SU-DHL-6 (cell line): ENCODE measurements around the gene PPHLN1.

Source experiments
- H2AFZ ChIP-seq: fragments of 200-600 bp; sonication (generic); 2 replicates; pipeline ENCODE4 v1.6.1; 2014; ENCODE audit warnings: low read depth, mild to moderate bottlenecking, moderate library complexity, mixed read lengths, antibody characterized with exemption, low read length; ENCODE audit not compliant: severe bottlenecking
- H3F3A ChIP-seq: fragments of 200-600 bp; shearing (Covaris generic); 2 replicates; pipeline ENCODE4 v1.6.0; 2016; ENCODE audit warnings: antibody characterized with exemption, mild to moderate bottlenecking; ENCODE audit not compliant: insufficient read depth
- H3K27ac ChIP-seq: fragments of 200-600 bp; sonication (generic); 2 replicates; pipeline ENCODE4 v1.5.1; 2016; ENCODE audit warnings: low read depth, mild to moderate bottlenecking, low read length, moderate library complexity, mixed read lengths
- H3K27me3 ChIP-seq: fragments of 200-600 bp; sonication (generic), shearing (Covaris generic); 2 replicates; pipeline ENCODE4 v1.6.0; 2014; ENCODE audit warnings: mild to moderate bottlenecking, low read length
- H3K36me3 ChIP-seq: fragments of 200-600 bp; sonication (generic); 2 replicates; pipeline ENCODE4 v1.6.1; 2014; ENCODE audit warnings: mild to moderate bottlenecking, low read length, mixed read lengths
- H3K4me2 ChIP-seq: fragments of 300-600, 200-600 bp; shearing (Covaris generic), sonication (generic); 2 replicates; pipeline ENCODE4 v1.6.0; 2014; ENCODE audit warnings: low read length, low read depth, mild to moderate bottlenecking; ENCODE audit not compliant: poor library complexity, severe bottlenecking
- H3K4me3 ChIP-seq: fragments of 200-600 bp; sonication (generic); 2 replicates; pipeline ENCODE4 v1.5.1; 2014; ENCODE audit warnings: antibody characterized with exemption, low read length, mild to moderate bottlenecking, mixed read lengths; ENCODE audit not compliant: insufficient read depth, poor library complexity, severe bottlenecking
- H3K79me2 ChIP-seq: fragments of 200-600 bp; sonication (generic); 2 replicates; pipeline ENCODE4 v1.6.1; 2014; ENCODE audit warnings: mild to moderate bottlenecking, low read length, moderate library complexity; ENCODE audit not compliant: insufficient read depth
- H3K9ac ChIP-seq: fragments of 200-600 bp; sonication (generic); 2 replicates; pipeline ENCODE4 v1.7.0; 2014; ENCODE audit warnings: mild to moderate bottlenecking, low read length
- H3K9me2 ChIP-seq: fragments of 200-600 bp; sonication (generic); replicated peaks from 2 replicates; pipeline ENCODE4 v1.6.1; 2014; ENCODE audit warnings: low read length; ENCODE audit not compliant: insufficient read depth
- H3K9me3 ChIP-seq: fragments of 200-600 bp; sonication (generic); 2 replicates; pipeline ENCODE4 v1.6.1; 2014; ENCODE audit warnings: low read length, mixed read lengths; ENCODE audit not compliant: insufficient read depth
- H4K20me1 ChIP-seq: fragments of 200-600 bp; sonication (generic); 2 replicates; pipeline ENCODE4 v1.6.1; 2014; ENCODE audit warnings: low read depth, mild to moderate bottlenecking, antibody characterized with exemption, low read length, moderate library complexity, mixed read lengths
- CTCF ChIP-seq: fragments of 200-600 bp; sonication (generic); IDR thresholded peaks from one replicate; pipeline ENCODE4 v1.5.1; 2017; ENCODE audit warnings: antibody characterized with exemption, mild to moderate bottlenecking, low read length, moderate library complexity; ENCODE audit not compliant: insufficient read depth, poor library complexity, severe bottlenecking
- EZH2phosphoT487 ChIP-seq: fragments of 200-600 bp; sonication (generic), shearing (Covaris generic); conservative IDR thresholded peaks from 2 replicates; pipeline ENCODE4 v1.6.1; 2018; ENCODE audit warnings: mild to moderate bottlenecking, antibody characterized with exemption, low read length, moderate library complexity, mixed read lengths

Gene PPHLN1

DNA sequence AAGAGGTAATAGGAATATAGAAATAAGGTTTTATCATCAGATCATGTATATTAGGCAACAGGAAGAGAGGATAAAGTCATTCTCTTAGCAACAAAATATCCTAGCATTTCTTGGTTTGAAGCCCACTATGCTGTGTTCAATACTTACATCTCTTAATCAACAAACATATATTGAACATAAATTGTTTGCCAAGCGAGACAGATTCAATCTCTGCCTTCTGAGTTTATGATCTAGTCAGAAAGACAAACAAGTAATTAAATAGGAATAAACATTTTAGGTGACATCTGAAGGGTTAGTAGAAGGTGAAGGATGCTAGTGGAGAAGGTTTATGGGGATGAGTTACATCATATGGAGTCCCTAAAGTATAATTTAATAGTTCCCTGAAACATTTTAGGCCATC lies 54.8 kb downstream of the PPHLN1 start:
- H3K9me2 ChIP-seq = no peaks in the 10 kb centered on the region
- H3K79me2 ChIP-seq = no peaks in the 10 kb centered on the region
- 0 out of 2 replicates have a peak, but pooled peaks cover 7% of the 10 kb centered on the region for H4K20me1 ChIP-seq
- H3K36me3 ChIP-seq = peaks cover 21% of the 10 kb centered on the region; the same call in 1 of the 2 replicates
- no peak overlapping the region for H3K4me3 ChIP-seq
- TF ChIP-seq CTCF (no peak), EZH2phosphoT487 (no peak)
- no peaks in the 10 kb centered on the region for H3K9me3 ChIP-seq
- H3F3A ChIP-seq = peaks cover 17% of the 10 kb centered on the region; the same call in 1 of the 2 replicates
- no peak overlapping the region for H3K4me2 ChIP-seq
- no peak overlapping the region for H2AFZ ChIP-seq
- H3K27ac ChIP-seq = 0 out of 2 replicates have a peak overlapping the region, but pooled peaks have one; percentile 15
- H3K27me3 ChIP-seq = no peaks in the 10 kb centered on the region
- H3K9ac ChIP-seq = no peak overlapping the region

- TF ChIP-seq CTCF (no peak), EZH2phosphoT487 (no peak)
- no peak overlapping the region; the same call in 1 of the 2 replicates for H3K9ac ChIP-seq
- no peaks in the 10 kb centered on the region for H3K9me3 ChIP-seq
- peak overlapping the region; percentile 42 for H3K4me2 ChIP-seq
- no peaks in the 10 kb centered on the region for H3K9me2 ChIP-seq
- peaks cover 20% of the 10 kb centered on the region for H3K36me3 ChIP-seq
- peaks cover 17% of the 10 kb centered on the region; the same call in 1 of the 2 replicates for H3F3A ChIP-seq
- no peaks in the 10 kb centered on the region for H3K79me2 ChIP-seq
- H4K20me1 ChIP-seq = 0 out of 2 replicates have a peak, but pooled peaks cover 7% of the 10 kb centered on the region
- no peak overlapping the region for H2AFZ ChIP-seq
- H3K4me3 ChIP-seq = no peak overlapping the region
- H3K27me3 ChIP-seq = no peaks in the 10 kb centered on the region
- H3K27ac ChIP-seq = peak overlapping the region; percentile 45; the same call in 1 of the 2 replicates
These were observed 56.2 kb downstream of the PPHLN1 start for GRCh38 chr12:42382013-42382696.

DNA sequence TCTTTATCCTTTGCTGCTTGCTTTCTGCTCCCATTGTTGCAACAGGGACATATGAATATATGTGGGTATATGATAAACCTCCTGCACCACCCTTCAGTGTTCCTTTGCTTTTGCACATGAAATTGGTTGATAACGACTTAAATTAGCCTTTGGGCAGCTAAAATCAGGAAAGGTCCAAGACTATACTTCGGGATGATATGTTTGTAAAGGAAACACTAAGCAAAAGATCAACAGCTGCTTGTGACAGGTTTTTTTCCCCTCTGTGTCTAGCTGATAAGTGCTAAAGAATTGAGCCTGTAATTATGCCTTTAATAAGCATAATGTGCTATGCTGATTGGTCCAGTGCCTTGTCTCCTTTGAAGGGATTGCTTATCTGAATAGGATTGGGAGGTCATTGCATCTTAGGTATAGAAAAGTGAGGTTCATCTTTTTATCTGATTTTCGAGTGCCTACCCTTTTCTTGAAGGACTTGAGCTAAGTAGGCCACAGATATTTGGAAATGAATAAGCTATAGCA lies 59.4 kb downstream of the PPHLN1 start:
- H3K79me2 ChIP-seq = no peaks in the 10 kb centered on the region
- H3K4me3 ChIP-seq = no peak overlapping the region
- no peaks in the 10 kb centered on the region for H3F3A ChIP-seq
- H3K4me2 ChIP-seq = no peak overlapping the region
- H4K20me1 ChIP-seq = 0 out of 2 replicates have a peak, but pooled peaks cover under 1% of the 10 kb centered on the region
- no peaks in the 10 kb centered on the region for H3K27me3 ChIP-seq
- H2AFZ ChIP-seq = no peak overlapping the region
- no peaks in the 10 kb centered on the region for H3K9me2 ChIP-seq
- no peak overlapping the region for H3K9ac ChIP-seq
- H3K27ac ChIP-seq = no peak overlapping the region
- H3K9me3 ChIP-seq = no peaks in the 10 kb centered on the region
- no peak for TF ChIP-seq EZH2phosphoT487
- no peak for TF ChIP-seq CTCF
- H3K36me3 ChIP-seq = peaks cover 27% of the 10 kb centered on the region
